ENCODE results near the gene CXCL13.

GRCh38 chr4:77593101-77593500, 12.5 kb upstream of the CXCL13 start:
- TF ChIP-seq NFRKB (IDR thresholded peaks at IDR 0.05) (no peak), PKNOX1 (IDR thresholded peaks at IDR 0.05) (no peak), BHLHE40 (IDR thresholded peaks at IDR 0.05; ENCODE audit: borderline replicate concordance) (no peak), SP1 (IDR thresholded peaks at IDR 0.05) (no peak)

Data from HEK293T (cell line).